Activated CD4-positive, alpha-beta T cell treated with anti-CD3 and anti-CD28 coated beads, Interleukin-2, Interleukin-4, amounts not matched to agents 100 ng/mL and 50 ng/mL, durations not matched to agents 16 hours and 8 hours (primary cell): ENCODE measurements around the gene WNT1.

Source experiments
- DNase-seq: peaks from one replicate; pipeline ENCODE4 v3.0.0-alpha.2; 2020; ENCODE audit warnings: low spot score

WNT1 gene

DNA sequence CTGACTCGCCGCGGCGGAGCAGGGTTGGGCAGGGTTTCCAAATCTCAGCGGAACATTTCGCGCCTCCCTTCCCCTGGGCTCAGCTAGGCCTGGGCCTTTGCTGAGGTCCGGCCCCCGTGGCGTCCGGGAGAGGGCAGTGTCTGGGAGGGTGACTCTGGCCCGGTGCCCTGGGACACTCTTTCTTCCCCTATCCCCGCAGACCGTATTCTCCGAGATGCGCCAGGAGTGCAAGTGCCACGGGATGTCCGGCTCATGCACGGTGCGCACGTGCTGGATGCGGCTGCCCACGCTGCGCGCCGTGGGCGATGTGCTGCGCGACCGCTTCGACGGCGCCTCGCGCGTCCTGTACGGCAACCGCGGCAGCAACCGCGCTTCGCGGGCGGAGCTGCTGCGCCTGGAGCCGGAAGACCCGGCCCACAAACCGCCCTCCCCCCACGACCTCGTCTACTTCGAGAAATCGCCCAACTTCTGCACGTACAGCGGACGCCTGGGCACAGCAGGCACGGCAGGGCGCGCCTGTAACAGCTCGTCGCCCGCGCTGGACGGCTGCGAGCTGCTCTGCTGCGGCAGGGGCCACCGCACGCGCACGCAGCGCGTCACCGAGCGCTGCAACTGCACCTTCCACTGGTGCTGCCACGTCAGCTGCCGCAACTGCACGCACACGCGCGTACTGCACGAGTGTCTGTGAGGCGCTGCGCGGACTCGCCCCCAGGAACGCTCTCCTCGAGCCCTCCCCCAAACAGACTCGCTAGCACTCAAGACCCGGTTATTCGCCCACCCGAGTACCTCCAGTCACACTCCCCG, 3.0 kb downstream of the WNT1 start:
- DNase-seq = no peak

DNA sequence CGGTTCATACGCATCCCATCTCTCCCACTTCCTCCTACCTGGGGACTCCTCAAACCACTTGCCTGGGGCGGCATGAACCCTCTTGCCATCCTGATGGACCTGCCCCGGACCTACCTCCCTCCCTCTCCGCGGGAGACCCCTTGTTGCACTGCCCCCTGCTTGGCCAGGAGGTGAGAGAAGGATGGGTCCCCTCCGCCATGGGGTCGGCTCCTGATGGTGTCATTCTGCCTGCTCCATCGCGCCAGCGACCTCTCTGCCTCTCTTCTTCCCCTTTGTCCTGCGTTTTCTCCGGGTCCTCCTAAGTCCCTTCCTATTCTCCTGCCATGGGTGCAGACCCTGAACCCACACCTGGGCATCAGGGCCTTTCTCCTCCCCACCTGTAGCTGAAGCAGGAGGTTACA, 3.6 kb downstream of the WNT1 start:
- no peak for DNase-seq

DNA sequence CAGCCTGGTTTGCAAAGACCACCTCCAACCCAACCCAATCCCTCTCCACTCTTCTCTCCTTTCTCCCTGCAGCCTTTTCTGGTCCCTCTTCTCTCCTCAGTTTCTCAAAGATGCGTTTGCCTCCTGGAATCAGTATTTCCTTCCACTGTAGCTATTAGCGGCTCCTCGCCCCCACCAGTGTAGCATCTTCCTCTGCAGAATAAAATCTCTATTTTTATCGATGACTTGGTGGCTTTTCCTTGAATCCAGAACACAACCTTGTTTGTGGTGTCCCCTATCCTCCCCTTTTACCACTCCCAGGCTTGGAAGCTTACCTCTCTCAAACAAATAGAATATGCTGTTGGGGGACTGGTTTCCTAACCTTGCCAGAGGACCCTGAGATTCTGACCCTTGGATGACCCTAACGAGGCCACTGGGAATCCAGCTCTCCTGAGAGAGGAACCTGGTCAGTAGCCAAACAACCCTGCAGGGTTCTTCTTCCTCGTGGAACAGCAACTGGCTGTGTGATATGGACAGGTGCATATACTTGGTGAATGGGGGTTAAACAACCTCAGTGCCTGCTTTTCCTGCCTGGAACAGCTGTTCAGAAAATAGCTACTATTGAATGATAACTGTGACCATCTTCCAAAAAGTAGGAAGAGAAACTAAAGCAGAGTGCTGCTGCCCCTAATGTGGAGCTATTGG, 4.4 kb downstream of the WNT1 start:
- no peak for DNase-seq

DNA sequence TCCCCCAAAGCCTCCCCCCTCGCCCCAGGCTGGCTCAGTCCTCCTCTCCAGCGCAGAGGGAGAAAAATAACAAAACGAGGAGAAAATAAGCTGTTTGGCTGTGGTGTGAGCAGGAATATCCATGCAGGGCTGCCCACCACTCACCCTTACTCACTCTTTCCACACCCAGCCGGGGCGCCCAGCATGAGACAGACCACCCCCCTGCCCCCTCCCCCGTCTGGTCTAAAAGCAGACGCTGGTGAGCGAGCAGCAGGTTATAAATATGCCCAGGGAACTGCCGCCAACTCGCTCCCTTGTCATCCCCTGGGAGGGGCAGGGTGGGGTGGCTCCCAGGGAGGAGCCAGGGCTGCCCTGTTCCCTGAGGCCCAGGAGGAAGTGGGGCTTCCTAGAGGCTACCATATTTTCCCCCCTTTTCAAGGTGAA, 7.4 kb downstream of the WNT1 start:
- DNase-seq = no peak

DNA sequence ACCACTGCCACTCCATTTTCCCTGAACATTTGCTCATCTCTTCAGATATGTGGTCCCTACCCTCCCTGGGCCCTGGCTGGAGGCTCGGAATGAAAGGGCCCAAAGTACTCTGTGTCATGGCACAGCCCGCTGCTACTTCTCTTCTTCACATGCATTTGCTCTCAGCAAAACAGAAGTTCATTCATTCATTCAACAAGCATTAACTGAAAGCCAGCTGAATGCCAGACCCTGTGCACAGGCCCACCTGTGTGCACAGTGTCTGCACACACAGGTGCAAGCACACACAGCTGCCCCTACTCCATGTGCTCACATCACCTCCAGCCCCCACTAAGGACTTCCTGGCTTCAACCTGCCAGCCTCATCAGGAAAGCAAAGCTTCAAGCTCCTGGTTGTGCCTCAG, 7.8 kb downstream of the WNT1 start:
- DNase-seq = no peak

DNA sequence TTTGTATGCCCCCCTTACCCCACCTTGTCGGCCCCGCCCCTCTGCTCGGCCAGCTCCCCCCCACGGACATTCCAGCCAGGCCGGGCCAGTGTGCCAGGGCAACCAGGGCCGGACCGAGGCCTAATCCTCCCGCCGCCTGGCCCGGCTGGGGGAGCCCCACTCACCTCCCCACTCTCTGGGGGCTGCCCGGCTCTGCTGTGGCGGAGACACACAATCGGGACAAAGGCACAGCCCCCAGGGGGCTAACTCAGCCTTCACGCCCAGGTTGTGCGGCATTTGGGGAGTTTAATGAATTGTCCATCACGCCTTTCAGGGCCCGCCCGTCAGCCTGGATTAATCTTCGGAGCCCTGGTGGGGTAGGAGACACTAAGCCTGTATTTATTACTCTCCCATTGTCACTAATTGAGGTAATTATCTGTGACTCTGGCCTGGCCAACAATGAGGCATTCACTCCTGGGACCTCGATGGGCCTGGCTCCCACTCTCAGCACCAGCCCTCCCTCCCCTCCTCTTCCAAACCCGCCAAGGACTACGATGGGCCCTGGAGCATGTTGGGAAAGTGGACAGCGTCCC, 8.7 kb downstream of the WNT1 start:
- no peak for DNase-seq

DNA sequence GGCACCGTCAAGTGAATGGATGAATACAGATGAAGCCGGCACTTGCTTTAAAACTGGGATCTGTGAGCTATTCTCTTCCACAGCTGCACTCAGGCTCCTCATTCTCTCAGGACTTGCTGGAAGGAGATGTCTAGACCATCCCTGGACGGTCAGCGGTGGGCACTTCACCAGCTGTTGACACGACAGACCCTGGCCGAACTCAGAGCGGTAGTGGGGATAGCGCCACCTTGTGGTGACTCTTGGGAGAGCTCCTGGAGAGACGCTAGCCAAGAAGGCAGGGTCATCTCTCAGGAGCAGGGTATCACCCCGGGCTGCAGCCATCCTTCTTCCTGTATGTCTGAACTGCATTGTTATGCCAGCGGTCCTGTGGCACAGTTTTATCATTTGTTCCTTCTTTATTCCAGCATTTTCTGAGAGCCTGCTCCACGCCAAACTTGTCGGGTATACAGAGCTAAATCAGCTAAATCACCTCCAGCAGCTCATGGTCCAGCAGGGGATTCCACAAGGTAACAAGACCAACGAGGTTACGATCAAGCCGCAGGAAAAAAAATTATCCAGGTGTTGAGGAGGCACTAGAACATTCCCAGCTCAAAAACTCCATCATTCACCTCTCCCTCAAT, 10.0 kb downstream of the WNT1 start:
- peak; percentile 71 for DNase-seq

DNA sequence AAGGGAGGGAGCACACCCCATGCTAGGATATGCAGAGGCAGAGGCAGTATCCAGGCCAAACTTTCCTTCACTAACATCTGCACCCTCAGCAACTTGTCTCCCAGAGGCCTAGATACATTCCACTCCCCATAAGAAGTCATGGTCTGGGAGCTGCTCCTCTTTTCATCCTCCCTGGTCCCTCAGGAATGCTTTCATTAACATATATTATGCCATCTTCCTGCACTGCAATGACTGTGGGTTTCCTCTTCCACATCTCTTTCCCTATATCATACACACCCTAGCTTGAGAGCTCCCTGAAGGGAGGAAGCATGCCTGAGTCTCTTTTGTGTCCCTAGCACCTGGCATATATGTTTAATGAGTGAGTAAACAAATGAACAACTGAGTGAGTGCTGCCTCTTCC, 12.4 kb downstream of the WNT1 start:
- no peak for DNase-seq

DNA sequence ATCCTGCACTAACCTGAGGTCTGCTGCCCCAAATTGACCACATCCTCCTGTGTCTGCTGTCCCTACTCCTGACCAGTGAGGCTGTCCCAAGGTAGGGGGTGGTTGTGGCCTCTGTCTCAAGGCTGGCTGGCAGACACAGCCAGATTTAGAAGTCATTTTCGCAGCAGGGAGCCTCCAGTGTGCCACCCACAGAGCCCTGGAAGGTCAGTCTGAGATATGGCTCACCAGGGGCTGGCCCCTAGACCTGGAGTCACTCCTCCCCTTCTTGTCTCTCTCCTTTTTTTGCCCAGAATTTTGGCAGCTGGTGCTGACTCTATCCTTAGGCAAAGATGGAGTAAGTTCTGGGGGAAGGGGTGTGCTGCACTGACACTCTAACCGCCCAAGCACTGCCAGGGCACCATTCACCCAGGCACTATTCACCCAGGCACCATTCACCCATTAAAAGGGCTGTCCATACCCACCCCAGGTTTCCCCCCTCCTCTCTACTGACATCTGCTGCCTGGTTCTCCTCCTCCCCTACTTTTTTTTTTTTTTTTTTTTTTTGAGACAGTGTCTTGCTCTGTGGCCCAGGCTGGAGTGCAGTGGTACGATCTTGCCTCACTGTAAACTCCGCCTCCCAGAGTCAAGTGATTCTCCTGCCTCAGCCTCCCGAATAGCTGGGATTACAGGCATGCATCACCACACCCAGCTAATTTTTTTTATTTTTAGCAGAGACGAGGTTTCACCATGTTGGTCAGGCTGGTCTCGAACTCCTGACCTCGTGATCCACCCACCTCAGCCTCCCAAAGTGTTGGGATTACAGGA, 13.3 kb downstream of the WNT1 start:
- no peak for DNase-seq

DNA sequence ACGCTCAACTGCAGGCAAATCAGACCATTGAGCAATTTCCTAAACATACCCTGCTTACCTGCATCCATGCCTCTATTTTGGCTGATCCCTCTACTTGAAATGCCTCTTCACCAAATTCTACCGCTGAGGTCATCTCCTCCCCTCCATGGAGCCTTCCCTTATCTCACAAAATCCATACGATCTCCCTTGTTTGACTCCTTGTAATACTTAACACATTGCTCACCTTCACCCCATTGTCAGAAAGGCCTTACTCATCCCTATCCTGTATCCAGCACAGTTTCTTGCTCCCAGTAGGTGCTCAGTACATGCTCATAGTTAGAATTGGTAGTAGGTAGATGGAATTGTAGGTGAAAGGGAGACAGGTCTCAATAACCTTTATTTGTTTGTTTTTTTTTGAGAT, 15.7 kb downstream of the WNT1 start:
- DNase-seq = no peak

DNA sequence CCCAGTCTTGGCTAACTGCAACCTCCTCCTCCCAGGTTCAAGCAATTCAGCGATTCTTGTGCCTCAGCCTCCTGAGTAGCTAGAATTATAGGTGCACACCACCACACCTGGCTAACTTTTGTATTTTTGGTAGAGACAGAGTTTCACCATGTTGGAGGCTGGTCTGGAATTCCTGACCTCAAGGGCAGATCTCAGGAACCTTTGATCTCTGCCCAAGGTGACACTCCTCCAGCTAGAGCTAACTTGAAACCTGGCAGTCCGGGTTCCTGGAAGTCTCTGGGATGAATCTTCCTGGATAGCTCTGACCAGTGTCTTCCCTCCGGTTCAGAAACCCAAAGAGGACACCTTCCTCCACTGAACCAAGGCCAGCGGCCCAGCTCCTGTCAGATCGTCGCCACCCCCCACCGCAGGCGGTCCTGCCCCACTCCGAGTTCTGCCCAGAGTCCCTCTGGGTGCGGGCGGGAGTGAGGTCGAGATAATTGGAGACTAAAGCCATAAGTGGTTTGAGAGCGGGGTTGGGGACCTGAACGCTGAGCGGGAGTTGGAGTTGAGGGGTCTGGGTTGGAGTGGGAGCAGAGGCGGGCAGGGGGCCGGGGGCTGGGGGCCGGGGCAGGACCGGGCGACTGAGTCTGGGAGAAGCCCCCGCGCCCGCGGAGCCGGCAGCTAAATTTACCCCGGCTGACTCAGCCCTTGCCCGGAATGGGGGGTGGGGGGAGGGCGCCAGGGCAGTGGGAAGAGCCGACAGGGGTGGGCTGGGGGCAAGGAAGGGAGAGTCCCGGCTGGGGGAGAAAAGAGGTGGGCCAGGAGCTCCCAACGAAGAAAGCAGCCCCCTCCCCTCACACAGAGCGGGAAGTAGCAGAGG, 16.3 kb downstream of the WNT1 start:
- DNase-seq = no peak

DNA sequence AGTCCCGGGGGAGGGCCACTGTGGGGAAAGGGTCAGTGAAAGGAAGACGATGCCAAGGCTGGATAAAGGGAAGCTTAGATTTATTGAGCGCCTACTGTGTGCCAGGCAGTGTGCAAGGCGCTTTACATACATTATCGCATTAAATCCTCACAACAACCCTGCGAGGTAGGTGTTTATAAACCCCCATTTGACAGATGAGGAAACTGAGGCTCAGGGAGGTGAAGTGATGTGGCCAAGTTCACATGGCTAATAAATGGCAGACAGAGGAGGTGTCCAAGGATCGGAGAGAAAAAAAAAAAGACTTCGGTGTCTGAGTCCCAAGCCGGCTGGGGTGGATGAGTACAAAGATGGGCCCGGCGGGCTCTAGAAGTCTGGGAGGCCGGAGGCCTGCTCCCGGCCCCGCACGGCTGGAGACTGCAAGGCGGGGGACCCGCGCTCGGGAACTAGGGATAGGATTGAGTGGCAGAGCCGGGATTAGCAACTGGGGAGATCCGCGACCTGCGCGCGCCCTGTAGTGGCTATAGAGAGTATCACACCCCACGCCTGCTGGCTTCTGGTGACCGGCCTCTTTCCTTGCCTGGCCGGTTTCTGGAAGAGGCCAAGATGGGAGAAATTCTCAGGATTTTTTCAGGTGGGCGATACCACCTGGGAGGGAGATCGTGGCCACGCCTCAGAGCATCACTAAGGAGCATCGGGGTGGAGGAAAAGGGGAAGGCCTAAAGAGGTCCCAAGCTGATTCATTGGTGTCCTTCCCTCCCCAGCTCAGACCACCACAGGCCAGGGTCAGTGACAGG, 17.2 kb downstream of the WNT1 start:
- DNase-seq = peak; percentile 59

DNA sequence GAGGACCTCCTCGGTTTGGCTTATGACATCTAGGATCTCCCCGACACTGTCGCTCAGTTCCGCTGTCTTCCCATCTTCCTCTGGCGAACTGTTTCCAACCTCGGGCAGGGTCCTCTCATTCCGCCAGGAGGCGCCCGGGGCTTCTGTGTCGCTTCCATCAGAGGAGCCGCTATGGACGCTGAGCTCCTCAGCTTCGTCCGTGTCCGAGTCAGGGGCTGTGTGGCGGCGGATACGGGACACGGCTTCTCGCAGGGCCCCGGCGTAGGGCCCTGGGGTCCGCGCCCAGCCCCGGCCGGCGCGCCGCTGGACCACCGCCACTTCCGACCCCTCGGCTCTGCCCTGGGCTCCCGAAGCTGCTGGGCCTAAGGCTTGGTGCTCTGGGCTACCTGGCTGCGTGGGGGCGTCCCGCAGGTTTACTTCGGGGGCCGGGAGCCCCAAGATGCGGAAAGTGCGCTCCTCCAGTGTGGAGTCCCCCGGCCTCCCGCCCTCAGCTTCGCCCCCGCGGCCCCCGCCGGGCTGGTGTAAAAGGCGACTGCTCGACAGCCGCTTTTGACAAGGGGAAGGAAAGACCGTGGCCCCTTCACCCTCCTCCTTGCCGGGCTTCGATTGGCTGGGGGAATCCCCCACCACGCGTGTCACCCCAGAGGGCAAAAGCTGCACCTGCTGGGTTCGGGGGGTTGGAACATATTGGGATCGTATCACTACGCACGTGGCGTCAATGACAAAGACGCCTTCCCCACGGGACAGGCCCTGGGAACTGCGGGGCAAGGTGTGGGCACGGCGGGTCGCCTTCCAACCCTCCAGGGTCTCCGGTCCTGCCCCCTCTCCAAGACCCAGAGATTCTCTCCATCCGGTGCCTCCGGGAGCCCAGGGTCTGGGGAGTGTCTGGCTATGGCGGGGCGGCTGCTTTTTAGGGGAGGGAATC, 18.9 kb downstream of the WNT1 start:
- DNase-seq = peak; percentile 51

DNA sequence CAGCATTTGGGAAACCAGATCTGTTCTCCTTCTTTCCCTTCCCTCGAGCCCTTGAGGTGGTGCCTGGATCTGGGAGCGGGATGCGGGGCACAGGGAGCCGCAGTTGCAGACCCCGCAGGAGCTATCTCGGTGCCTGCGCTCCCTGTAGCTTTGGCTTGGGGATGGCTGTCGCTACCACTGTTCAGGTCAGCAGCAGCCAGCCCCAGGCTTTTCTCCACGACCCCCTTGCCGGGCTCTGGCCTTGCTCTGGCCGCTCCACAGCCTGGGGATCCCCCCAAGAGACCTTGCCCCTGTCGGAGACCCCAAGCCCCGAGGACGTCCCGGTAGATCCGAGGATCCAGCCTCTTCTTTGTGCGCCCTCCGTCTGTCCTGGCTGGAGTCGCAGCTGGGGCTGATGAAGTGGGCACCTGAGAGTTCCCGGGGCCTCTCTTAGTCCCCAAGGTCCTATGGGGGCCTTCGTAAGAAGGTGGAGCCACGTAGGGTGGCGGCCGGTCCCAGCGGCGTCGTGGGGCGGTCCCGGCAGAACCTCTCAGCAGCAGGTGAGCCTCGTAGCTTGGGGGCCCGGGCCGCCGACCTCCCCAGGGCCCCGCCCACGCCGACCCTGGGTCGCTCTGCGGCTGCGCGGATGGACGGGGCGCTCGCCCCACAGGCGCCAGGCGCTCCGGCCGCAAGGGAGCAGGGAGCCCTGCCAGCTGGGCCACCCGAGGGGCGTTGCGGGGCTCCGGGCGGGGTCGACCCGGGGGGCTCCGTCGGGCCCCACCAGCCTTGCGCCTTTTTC, 19.8 kb downstream of the WNT1 start:
- no peak for DNase-seq

DNA sequence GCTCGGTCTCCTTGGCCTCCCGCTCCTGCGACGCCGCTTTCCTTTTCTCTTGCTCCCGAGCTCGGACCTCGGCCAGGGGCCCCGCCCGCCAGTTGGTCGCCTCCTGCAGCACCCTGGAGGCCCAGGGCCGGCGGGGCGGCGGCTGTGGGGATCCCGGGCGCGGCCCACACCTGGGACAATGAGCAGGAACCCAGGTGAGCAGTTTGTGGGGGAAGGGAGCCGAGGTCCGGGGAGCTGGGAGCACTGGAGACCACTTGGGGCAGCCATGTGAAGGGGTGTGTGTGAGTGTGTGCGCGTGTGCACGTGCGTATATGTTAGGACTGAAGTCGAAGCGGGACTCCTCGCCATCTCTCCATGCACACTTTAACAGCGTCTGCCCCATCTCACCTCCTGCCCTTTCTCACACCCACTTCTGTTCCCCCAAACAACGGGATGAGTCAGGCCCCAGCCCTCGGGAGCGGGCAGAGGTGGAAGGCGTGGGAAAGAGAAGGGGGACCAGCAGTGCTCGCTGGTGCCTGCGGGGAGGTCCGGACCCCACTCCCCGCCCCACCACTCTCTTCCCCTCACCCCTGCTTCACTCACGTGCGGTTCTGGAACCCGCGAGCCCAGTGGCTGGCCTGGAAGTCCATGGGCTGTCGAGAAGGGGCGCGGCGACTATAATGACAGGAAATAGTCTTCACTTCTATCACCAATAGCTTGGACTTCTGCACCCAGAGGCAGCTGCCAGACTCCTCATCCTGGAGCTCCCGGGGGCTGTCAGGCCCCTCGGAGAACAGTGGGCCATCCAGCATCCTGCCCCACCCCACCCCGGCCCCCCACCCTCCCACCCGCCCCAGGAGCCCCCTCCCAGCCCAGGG, 20.6 kb downstream of the WNT1 start:
- DNase-seq = no peak

DNA sequence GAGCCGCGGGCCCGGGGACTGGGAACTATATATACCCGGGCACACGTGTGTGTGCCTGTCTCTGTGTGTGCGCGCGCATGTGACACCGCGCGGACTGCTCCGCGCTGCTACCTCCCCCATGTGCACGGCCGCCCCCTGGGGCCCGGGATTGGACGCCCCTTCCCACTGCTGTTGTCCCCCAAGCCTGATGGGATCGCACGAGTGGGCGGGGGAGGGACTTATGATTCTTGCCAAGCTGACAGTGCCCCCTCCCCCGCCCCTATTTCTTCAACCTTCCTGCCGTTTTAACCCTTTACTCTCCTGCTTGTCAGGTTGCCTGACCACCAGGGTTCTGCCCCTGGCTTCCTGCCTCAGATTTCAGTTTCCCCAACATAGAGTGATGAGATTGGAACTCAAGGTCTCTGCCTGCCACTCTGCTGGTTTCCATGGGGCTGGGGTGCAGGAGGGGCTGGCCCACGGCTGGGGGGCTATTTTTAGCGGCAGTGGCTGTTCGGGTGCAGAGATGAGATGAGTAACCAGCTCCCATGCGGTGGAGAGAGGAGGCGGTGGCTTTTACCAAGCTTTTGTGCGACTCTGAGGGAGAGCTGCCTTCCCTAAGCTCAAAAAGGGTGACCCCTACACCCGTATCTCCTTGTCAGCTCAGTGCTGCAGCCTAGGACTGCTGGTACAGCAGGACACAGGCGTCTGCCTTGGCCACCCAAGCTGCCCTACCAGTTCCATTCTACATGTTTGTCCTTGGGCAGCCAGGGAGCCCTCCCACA, 21.4 kb downstream of the WNT1 start, which contains the start of gene DDN:
Gene DDN, minus strand, starts transcription at position 5 of the 761 bp plus-strand sequence. CDS start 88 bp downstream, outside the sequence.
- no peak for DNase-seq
